ENCODE measurements around the gene GPATCH11.

GPATCH11 gene

GRCh38 chr2:37083873-37084794, at the start of gene GPATCH11, which contains the start of gene HEATR5B:
Gene GPATCH11 (plus strand): TSS chr2:37084518. CDS start chr2:37088382, 3,864 bp downstream.
Gene HEATR5B (minus strand): TSS chr2:37084372. CDS start chr2:37083414, 958 bp downstream.
- peak; percentile 88 to 90 for DNase-seq

- no peak for DNase-seq
These were observed 46.5 kb upstream of the GPATCH11 start for GRCh38 chr2:37037771-37038170.

GRCh38 chr2:37039580-37039979, 44.7 kb upstream of the GPATCH11 start:
- DNase-seq, result no peak

- DNase-seq, result no peak
These were observed 31.6 kb upstream of the GPATCH11 start for GRCh38 chr2:37052600-37053332.

GRCh38 chr2:37059841-37060240, 24.5 kb upstream of the GPATCH11 start:
- no peak for DNase-seq

GRCh38 chr2:37060446-37060845, 23.9 kb upstream of the GPATCH11 start:
- no peak for DNase-seq

GRCh38 chr2:37061013-37061711, 23.2 kb upstream of the GPATCH11 start:
- DNase-seq, result no peak

- DNase-seq, result no peak
These were observed 22.5 kb upstream of the GPATCH11 start for GRCh38 chr2:37061776-37062175.

GRCh38 chr2:37068686-37069085, 15.6 kb upstream of the GPATCH11 start:
- DNase-seq, result no peak

GRCh38 chr2:37070931-37071330, 13.4 kb upstream of the GPATCH11 start:
- no peak for DNase-seq

- DNase-seq, result no peak
These were observed 4.1 kb upstream of the GPATCH11 start for GRCh38 chr2:37080266-37080665.

- DNase-seq, result no peak
These were observed 3.6 kb upstream of the GPATCH11 start for GRCh38 chr2:37080689-37081088.

- DNase-seq, result no peak
These were observed 479 bp downstream of the GPATCH11 start for GRCh38 chr2:37084797-37085196.

GRCh38 chr2:37085731-37086147, 1.4 kb downstream of the GPATCH11 start:
- DNase-seq, result no peak

GRCh38 chr2:37090019-37090477, 5.7 kb downstream of the GPATCH11 start:
- DNase-seq, result no peak

- DNase-seq, result no peak
These were observed 7.6 kb downstream of the GPATCH11 start for GRCh38 chr2:37091873-37092272.

- no peak for DNase-seq
These were observed 12.2 kb downstream of the GPATCH11 start for GRCh38 chr2:37096568-37096967.

GRCh38 chr2:37098416-37099118, 14.2 kb downstream of the GPATCH11 start:
- DNase-seq, result no peak

GRCh38 chr2:37100054-37100453, 15.7 kb downstream of the GPATCH11 start:
- DNase-seq, result no peak

- no peak for DNase-seq
These were observed 18.3 kb downstream of the GPATCH11 start for GRCh38 chr2:37102588-37102987.

GRCh38 chr2:37104178-37104577, 19.9 kb downstream of the GPATCH11 start:
- no peak for DNase-seq

GRCh38 chr2:37105150-37105549, 20.8 kb downstream of the GPATCH11 start:
- no peak for DNase-seq

Measured in activated CD4-positive, alpha-beta T cell treated with anti-CD3 and anti-CD28 coated beads, Interleukin-2, amount 50 U/mL, for 4 hours (primary cell).